Suppressor macrophage (primary cell): ENCODE results near the gene TMEM256.

Source experiments
- DNase-seq, 4 experiments: peaks; one replicate each; pipeline ENCODE4 v3.0.0-alpha.2; 2020 to 2022

TMEM256 gene

DNA sequence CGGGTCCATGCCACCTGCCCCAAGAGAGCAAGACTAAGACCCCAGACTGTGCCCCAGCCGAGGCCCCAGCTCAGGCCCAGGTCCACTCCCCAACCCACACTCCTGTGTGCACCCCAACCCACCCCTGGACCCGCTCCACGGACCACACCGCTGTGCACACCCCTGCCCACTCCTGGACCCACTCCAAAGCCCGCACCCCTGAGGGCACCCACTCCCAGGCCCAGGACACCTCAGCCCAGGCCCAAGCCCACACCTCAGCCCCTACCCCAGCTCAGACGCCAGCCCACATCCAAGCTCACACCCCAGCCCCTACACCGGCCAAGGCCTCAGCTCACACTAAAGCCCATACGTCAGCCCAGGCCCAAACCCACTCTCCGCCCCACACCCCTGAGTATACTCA lies 25.8 kb upstream of the TMEM256 start:
- DNase-seq: no peak

DNA sequence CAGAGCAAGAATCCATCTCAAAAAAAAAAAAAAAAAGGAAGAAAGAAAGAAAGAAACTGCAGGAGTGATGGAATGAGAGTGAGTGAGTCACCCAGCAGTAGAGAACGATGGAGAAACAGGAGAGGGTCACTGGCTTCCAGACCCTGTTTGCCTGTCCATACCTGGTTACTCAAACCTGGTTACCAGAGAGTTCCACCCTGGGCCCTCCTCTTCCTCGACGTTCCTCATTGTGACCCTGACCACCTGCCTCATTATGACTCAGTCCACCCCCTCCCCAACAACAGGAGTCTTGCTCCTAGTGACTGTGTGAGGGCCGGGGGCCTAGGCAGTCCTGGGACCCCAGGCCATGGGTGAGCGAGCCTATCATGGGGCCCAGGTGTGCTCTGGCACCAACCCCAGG lies 24.7 kb upstream of the TMEM256 start, which contains the start of gene SPEM3:
SPEM3 (plus strand) TSS at position 301 of the 400 bp plus-strand sequence; CDS start at position 347, 46 bp downstream.
- DNase-seq: no peak

DNA sequence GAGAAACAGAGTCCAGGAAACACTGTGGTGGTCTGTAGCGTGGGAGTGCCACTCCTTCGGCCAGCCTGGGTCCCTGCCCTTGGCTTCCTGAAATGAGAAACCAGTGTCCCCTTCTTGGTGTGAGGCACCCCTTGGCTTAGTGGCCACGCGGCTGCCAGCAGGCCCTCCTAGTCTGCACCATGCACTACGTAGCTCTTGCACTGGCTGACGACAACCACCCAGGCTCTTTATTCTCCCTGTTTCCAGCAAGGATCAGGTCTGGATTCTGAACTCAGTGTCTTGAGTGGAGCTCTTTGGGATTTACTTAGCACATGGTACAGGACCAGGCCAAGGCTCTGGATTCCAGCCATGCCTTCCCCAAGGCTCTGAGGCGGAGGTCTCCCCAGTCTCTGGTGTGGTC lies 23.7 kb upstream of the TMEM256 start:
- no peak for DNase-seq

DNA sequence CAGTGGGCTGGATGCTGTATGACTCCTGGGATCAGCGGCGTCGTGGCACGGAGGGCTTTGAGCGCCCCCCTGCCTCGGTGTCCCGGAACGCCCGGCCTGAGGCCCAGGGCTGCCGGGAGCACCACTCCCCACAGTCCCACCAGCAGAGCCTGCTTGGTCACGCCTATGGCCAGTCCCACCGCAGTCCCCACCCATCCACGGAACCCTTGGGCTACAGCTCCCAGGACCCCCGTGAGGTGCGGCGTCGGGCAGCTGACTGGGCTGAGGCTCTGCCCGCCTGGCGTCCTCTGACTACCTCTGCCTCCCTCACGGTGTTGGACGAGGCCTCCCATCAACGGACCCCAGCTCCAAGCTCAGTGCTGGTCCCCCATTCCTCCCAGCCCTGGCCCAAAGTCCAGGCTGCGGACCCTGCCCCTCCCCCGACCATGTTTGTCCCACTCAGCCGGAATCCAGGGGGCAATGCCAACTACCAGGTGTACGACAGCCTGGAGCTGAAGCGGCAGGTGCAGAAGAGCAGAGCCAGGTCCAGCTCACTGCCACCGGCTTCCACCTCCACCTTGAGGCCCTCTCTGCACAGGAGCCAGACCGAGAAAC lies 23.1 kb upstream of the TMEM256 start:
- DNase-seq: no peak

- no peak for DNase-seq
Measured at GRCh38 chr17:7426203-7426863, 22.4 kb upstream of the TMEM256 start.

DNA sequence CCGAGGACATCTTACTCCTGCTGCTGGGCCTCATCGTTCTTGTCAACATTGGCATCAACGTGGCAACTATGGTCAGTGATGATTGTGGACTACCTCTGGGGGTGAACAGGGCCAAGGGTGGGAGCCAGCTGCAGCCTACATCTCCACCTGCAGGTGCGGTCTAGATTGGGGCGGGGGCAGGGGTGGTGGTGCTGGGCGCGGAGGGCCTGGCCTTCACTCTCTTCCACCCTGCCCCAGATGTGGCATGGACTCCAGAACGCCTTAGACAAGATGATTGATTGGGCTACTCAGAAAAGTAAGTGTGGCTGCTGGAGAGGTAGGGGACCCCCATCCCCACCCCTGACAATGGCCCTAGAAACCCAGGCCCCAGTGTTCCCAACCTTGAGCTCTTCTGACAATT lies 21.9 kb upstream of the TMEM256 start:
- DNase-seq: no peak

- no peak for DNase-seq
Measured at GRCh38 chr17:7425316-7425715, 21.4 kb upstream of the TMEM256 start, which contains the start of gene SPEM2. SPEM2 (plus strand) TSS chr17:7425616; CDS start chr17:7425689, 73 bp downstream.

- no peak for DNase-seq
Measured at GRCh38 chr17:7423679-7424078, 19.8 kb upstream of the TMEM256 start.

GRCh38 chr17:7421186-7421585 lies 17.3 kb upstream of the TMEM256 start:
- DNase-seq: no peak

DNA sequence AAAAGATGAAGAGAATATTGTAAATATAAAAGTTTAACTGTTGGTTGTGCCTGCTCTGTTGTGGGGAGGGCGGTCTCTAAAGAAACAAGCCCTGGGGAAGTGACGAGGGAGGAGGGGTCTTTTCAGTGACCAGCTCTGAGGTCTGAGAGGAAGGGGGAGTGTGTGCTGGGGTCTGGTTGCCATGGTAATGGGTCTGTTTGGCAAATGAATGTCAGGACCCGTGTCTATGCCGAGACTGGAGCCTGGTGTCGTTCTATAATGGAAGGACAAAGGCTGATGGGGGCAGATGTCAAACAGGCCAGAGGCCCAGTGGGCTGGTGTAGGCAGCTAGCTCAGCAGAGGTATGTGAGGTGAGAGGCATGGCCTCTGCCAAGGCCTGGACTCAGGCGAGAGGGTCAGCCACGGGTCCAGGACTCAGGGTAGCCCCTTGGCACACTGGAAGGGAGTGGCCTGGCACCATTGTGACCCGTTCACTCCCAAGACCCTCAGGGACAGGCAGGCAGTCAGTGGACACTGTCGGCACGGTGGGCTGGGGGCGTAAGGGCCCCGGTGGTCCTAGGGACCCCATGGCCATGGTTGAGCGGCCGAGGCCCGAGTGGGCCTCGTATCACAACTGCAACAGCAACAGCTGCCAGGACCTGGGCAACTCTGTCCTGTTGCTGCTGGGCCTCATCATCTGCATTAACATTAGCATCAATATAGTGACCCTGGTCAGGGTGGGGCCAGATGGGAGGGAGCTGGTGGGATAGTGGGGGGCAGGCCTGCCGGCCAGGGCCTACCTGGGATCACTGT lies 16.1 kb upstream of the TMEM256 start, which contains the start of gene SPEM1:
SPEM1 (plus strand) TSS at position 506 of the 792 bp plus-strand sequence; CDS start at position 567, 61 bp downstream.
- DNase-seq: no peak

DNA sequence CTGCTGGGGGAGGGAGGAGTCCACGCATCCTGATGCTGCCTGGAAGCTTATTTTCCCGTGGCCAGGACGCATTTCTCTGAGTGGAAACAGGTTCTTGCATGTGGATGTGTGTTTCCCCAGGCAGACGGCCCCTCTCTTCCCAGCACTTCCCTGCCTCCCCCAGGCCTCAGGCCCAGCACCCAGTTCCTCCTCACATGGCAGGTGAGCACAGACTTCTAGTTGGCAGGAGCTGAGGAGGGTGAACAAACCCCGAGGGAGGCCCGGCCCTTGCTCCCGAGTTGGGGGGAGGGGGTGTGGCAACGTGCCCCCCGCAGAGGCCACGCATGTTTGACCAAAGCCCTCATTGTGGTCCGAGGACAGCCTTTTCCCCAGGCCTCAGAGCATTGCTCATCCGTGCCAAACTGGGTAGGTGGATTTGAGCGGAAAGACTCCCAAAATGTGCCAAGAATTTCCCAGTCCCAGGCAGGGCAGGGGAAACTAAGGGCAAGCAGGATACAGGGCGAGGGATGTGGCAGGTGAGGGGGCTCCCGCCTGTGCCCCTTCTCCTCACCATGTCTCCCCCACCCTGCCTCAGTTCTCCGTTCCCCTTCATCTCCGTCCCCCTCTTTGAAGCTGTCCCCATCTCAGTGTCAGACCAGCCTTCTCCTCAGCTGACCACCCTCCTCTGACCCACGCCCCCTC lies 14.7 kb upstream of the TMEM256 start:
- DNase-seq: no peak

- no peak for DNase-seq
Measured at GRCh38 chr17:7417056-7417655, 13.3 kb upstream of the TMEM256 start.

- DNase-seq: no peak
Measured at GRCh38 chr17:7416323-7416722, 12.4 kb upstream of the TMEM256 start.

DNA sequence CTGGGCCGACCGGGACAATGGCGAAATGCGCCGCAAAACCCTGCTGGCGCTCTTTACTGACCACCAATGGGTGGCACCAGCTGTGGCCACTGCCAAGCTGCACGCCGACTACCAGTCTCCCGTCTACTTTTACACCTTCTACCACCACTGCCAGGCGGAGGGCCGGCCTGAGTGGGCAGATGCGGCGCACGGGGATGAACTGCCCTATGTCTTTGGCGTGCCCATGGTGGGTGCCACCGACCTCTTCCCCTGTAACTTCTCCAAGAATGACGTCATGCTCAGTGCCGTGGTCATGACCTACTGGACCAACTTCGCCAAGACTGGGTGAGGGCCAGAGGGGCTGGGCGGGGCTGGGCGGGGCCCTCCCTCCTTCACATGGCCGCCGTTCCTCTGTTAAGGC lies 11.9 kb upstream of the TMEM256 start:
- no peak for DNase-seq

DNA sequence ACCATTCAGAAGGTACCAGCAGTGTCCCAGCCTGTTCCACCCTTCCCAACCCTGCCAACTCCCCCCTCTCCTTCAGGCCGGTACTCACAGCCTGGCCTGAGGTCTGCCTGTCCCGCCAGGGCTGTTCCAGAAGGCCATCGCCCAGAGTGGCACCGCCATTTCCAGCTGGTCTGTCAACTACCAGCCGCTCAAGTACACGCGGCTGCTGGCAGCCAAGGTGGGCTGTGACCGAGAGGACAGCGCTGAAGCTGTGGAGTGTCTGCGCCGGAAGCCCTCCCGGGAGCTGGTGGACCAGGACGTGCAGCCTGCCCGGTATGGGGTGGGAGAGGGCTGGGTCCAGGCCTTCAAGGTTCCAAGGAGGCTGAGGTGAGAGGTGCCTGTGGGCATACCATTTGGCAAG lies 10.9 kb upstream of the TMEM256 start:
- no peak for DNase-seq

GRCh38 chr17:7413346-7413985 lies 9.6 kb upstream of the TMEM256 start:
- DNase-seq: no peak

- DNase-seq: no peak
Measured at GRCh38 chr17:7411427-7411750, 7.5 kb upstream of the TMEM256 start.

- no peak for DNase-seq
Measured at GRCh38 chr17:7410634-7411426, 6.9 kb upstream of the TMEM256 start.

- DNase-seq: no peak
Measured at GRCh38 chr17:7409716-7410115, 5.8 kb upstream of the TMEM256 start.

GRCh38 chr17:7408863-7409262 lies 5.0 kb upstream of the TMEM256 start:
- no peak for DNase-seq

DNA sequence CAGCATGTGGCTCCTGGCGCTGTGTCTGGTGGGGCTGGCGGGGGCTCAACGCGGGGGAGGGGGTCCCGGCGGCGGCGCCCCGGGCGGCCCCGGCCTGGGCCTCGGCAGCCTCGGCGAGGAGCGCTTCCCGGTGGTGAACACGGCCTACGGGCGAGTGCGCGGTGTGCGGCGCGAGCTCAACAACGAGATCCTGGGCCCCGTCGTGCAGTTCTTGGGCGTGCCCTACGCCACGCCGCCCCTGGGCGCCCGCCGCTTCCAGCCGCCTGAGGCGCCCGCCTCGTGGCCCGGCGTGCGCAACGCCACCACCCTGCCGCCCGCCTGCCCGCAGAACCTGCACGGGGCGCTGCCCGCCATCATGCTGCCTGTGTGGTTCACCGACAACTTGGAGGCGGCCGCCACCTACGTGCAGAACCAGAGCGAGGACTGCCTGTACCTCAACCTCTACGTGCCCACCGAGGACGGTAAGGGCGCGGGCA lies 4.4 kb upstream of the TMEM256 start:
- DNase-seq: peak in 2 of 4 experiments; percentile 36 to 50
